Erythroblast (primary cell): ENCODE data around the gene CCR1.

Experiments
- GATA1 ChIP-seq: IDR thresholded peaks from 2 replicates; pipeline ENCODE4 v1.6.1; 2011; ENCODE audit warnings: low read depth, mild to moderate bottlenecking, control low read depth, low read length, moderate library complexity
- POLR2A ChIP-seq: IDR thresholded peaks from 2 replicates; pipeline ENCODE4 v1.6.1; 2011; ENCODE audit warnings: mild to moderate bottlenecking, low read length

DNA sequence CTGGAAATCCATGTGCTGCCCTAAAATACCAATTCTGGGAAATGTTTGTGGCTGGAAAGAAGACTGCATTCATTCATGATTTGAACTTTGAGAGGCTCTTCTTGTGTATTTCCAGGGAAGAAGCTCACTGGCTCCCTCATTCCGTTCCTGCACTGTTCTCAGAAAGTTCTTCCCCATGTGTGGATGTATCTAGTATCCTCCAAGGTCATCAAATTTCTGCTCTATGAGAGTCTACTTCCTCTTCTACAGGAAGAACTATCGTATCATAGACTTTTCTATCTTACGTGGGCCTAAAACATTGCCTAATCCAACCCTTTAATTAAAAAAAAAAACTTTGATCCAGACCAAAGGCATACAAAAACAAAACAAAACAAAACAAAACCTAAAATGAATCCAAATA, 37.0 kb upstream of the CCR1 start:
- no peak for TF ChIP-seq POLR2A
- no peak for TF ChIP-seq GATA1
